ENCODE results near the gene TNS3. TPM values are rescaled to one million over a fixed set of nuclear protein-coding genes. Genes with fewer than 3 reads are reported as not detected.
A peak's percentile ranks its signal among the peaks of the same experiment; 100 is the strongest.

Gene TNS3
- polyA plus RNA-seq, 3 donors: 5.2 to 30.3 (median 7.9) TPM

DNA sequence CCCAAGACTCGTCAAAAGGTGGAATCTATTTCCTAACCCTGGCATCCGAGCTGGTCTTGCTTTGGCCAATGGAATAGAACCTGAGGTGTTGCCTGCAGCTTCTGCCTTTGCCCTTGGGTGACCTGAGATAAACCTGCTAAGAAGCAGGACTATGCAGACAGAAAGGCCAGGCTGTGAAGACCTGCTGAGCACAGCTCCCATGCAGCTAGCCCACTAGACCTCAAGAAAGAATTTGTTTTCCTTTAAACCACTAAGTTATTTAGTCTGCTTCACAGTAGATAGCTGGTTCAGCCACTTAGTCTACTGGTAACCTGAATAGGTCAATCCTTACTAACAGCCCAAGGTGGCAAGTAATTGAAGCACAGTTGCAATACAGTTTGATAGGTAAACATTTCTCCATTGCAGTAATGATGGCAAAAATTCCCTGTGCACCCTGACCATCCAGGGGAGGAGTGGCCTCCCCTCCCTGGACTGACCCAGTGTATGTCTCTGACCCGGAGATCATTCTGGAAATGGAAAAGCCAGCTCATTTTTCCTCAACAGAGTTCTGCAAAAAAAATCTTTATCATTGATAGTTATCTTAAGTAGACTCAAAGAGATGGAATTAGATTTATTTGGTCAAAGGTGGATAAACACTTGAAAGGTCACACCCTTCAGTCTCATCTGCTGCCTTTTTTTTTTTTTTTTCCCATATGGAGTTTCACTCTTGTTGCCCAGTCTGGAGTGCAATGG, 20.0 kb downstream of the TNS3 start:
- peaks cover 0 to 5% (median 4%) of the 10 kb centered on the region in 3 donors for H3K27me3 Mint-ChIP-seq (ENCODE audit: low read depth in 3 of 3)
- H2AFZ ChIP-seq (ENCODE audit: insufficient read depth, low read depth, low read length, poor library complexity, severe bottlenecking): no peak overlapping the region
- H3K4me1 Mint-ChIP-seq: peaks cover 24% of the 10 kb centered on the region
- no peaks in the 10 kb centered on the region for H3K9me3 ChIP-seq (replicated peaks in 1 of 2; ENCODE audit: control insufficient read depth in 1 of 2, insufficient read depth in 1 of 2, low read length in 2 of 2)
- no peak overlapping the region for H3K4me3 ChIP-seq (replicated peaks in 1 of 3; ENCODE audit: low read depth in 2 of 3, low read length in 3 of 3)
- H3K27ac Mint-ChIP-seq: peak overlapping the region in 4 of 7 donors; percentile 15 to 63 (median 27)
- no peak overlapping the region for H3K4me3 Mint-ChIP-seq
- H3K79me2 ChIP-seq (ENCODE audit: insufficient read depth, low read length): peaks cover 100% of the 10 kb centered on the region
- intact Hi-C loops (cut with micrococcal nuclease): no loop called here
- no peak for DNase-seq
- TF ChIP-seq, protein P1, sequence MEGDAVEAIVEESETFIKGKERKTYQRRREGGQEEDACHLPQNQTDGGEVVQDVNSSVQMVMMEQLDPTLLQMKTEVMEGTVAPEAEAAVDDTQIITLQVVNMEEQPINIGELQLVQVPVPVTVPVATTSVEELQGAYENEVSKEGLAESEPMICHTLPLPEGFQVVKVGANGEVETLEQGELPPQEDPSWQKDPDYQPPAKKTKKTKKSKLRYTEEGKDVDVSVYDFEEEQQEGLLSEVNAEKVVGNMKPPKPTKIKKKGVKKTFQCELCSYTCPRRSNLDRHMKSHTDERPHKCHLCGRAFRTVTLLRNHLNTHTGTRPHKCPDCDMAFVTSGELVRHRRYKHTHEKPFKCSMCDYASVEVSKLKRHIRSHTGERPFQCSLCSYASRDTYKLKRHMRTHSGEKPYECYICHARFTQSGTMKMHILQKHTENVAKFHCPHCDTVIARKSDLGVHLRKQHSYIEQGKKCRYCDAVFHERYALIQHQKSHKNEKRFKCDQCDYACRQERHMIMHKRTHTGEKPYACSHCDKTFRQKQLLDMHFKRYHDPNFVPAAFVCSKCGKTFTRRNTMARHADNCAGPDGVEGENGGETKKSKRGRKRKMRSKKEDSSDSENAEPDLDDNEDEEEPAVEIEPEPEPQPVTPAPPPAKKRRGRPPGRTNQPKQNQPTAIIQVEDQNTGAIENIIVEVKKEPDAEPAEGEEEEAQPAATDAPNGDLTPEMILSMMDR (IDR thresholded peaks at IDR 0.05): no peak
- no peak overlapping the region for H3K9ac ChIP-seq (ENCODE audit: insufficient read depth, low read length, poor library complexity, severe bottlenecking)
- H3K4me1 ChIP-seq (ENCODE audit: control insufficient read depth in 1 of 2, insufficient read depth in 2 of 2, low read length in 2 of 2): peaks cover 4 to 5% of the 10 kb centered on the region in 2 donors
- no peaks in the 10 kb centered on the region for H3K9me3 Mint-ChIP-seq
- peaks cover 32 to 55% of the 10 kb centered on the region in 2 donors for H3K36me3 Mint-ChIP-seq
- H3K27me3 ChIP-seq (ENCODE audit: control insufficient read depth in 2 of 2, insufficient read depth in 2 of 2, low read length in 2 of 2): no peaks in the 10 kb centered on the region
- no peak overlapping the region for H3K4me2 ChIP-seq (replicated peaks; ENCODE audit: extremely low read depth, low read length, poor library complexity, severe bottlenecking)
- WGBS (ENCODE audit: insufficient coverage): 100% methylated on average over 2 of the region's 3 CpGs
- peaks cover 0 to 62% of the 10 kb centered on the region in 2 donors for H3K36me3 ChIP-seq (replicated peaks in 1 of 2; ENCODE audit: control insufficient read depth in 1 of 2, insufficient read depth in 2 of 2, low read length in 2 of 2)
- H4K20me1 ChIP-seq (ENCODE audit: insufficient read depth, low read length): peaks cover 91% of the 10 kb centered on the region
- no peak overlapping the region for H3K27ac ChIP-seq (ENCODE audit: low read depth in 1 of 2, low read length in 2 of 2)

DNA sequence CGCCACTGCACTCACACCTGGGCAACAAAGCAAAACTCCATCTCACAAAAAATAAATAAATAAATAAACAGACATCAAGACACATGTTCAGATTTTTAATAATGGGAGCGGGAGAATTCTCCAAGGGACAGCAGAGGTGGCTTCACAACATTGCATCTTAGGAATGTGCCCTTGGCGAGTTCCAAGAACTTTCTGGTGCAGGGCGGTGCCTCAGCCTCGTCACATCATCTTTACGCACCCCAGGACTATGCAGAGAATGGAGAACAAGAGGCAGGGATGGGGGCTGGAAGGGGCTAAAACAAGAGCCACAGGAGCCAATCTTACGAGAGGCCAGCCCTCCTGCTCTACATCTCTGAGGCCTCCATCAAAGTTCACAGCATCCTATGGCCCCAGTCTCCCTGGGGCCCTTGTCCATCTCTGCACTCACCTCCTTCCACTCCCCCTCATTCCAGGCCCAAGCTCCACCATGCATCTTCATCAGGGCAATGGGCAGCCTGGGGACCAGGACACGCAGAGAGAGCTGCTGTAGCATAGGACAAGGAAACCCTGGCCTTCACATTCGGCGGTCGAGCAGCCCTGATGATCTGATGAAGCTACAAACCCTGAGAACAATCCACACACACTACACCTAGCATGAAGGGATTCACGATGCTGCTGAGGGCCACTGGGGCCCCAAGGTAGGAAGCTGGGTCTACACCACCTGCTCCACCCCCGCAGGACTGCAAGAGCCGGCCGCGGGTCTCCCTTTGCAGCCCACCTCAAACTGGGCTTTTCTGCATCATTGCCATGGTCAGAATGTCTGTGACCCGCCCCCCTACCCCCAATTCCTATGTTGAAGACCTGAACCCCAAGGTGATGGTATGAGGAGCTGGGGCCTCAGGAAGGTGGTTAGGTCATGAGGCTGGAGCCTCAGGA, 22.3 kb downstream of the TNS3 start:
- peaks cover 33 to 56% of the 10 kb centered on the region in 2 donors for H3K36me3 Mint-ChIP-seq
- WGBS (ENCODE audit: insufficient coverage): 97% methylated on average over 10 of the region's 17 CpGs

More for the DNA sequence above, 22.3 kb downstream of the TNS3 start:
- Histone ChIP-seq H3K4me3 (replicated peaks in 1 of 3; ENCODE audit: low read depth in 2 of 3, low read length in 3 of 3) (no peak overlapping the region), H3K4me2 (replicated peaks; ENCODE audit: extremely low read depth, low read length, poor library complexity, severe bottlenecking) (no peak overlapping the region), H3K4me1 (ENCODE audit: control insufficient read depth in 1 of 2, insufficient read depth in 2 of 2, low read length in 2 of 2) (peaks cover 13 to 16% of the 10 kb centered on the region in 2 donors), H3K27me3 (ENCODE audit: control insufficient read depth in 2 of 2, insufficient read depth in 2 of 2, low read length in 2 of 2) (no peaks in the 10 kb centered on the region), H3K36me3 (replicated peaks in 1 of 2; ENCODE audit: control insufficient read depth in 1 of 2, insufficient read depth in 2 of 2, low read length in 2 of 2) (peaks cover 0 to 58% of the 10 kb centered on the region in 2 donors), H2AFZ (ENCODE audit: insufficient read depth, low read depth, low read length, poor library complexity, severe bottlenecking) (no peak overlapping the region), H3K27ac (ENCODE audit: low read depth in 1 of 2, low read length in 2 of 2) (peak overlapping the region in 1 of 2 donors; percentile 48), H3K9ac (ENCODE audit: insufficient read depth, low read length, poor library complexity, severe bottlenecking) (no peak overlapping the region), H4K20me1 (ENCODE audit: insufficient read depth, low read length) (peaks cover 91% of the 10 kb centered on the region), H3K9me3 (replicated peaks in 1 of 2; ENCODE audit: control insufficient read depth in 1 of 2, insufficient read depth in 1 of 2, low read length in 2 of 2) (no peaks in the 10 kb centered on the region), H3K79me2 (ENCODE audit: insufficient read depth, low read length) (peaks cover 100% of the 10 kb centered on the region)
- TF ChIP-seq, protein P1 (IDR thresholded peaks at IDR 0.05): no peak
- intact Hi-C loops (cut with micrococcal nuclease): no loop called here
- Mint-ChIP-seq H3K27ac (peak overlapping the region in 4 of 7 donors; percentile 12 to 75 (median 62)), H3K4me1 (peaks cover 37% of the 10 kb centered on the region), H3K27me3 (ENCODE audit: low read depth in 3 of 3) (peaks cover 0 to 5% (median 4%) of the 10 kb centered on the region in 3 donors), H3K4me3 (no peak overlapping the region), H3K9me3 (no peaks in the 10 kb centered on the region)
- DNase-seq: no peak

Measured in CD14-positive monocyte (primary cell).